HTERT RPE-1 (cell line): ENCODE measurements around the gene ARHGAP15.

Source experiments
- in situ Hi-C: fragments of 300-500 bp; cut with MboI; formaldehyde crosslinking; loops from 4 replicates; pipeline ENCODE4 v1.14.3; 2020; ENCODE audit warnings: low sequenced_read_pairs

Gene ARHGAP15

DNA sequence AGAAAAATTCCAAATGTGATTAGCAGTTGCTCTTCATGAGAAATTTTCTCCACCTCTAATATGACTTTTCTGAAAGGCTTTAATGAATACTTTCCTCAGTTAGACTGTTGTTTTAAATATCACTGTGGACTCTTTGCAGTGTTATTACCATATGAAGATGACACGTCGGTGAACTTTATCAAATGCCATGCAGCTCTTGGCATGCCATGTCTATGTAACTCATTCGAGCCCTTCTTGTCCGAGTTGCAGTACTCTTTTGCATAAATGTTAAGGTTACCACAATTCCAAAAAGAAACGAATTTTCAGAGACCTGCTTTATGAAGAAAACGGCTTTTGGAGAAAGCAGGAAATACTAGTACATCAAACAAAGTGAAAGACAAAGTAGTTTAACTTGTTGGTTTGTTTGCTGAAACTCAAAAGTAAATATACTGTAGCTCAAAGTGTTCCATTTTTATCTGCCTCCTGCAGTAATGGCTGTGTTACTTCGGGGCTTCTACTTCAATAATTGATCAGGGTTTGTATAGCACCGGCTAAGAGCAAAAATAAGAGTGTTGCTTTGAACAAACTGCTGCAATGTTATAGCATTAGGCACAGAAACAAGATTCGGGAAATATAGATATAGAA lies 204.1 kb downstream of the ARHGAP15 start:
- in situ Hi-C loops, result no loop called here

DNA sequence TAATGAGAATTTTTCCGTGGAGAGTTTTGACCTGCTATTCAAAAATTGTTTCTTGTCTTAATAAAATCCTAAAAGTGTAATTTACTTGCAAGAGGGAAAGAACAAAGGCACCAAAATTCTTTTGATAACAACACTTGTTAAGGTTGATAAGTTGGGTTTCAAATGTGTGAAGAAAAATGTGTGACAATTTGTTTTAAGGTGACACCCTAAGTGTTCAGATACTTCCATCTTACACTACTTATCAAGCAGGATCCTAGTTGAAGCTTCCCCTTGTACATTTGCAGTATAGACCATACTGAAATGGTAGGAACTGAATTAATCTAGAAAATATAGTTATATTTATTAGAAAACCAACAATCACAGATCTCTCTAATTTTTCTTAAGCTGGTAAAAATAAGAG lies 204.6 kb downstream of the ARHGAP15 start:
- in situ Hi-C loops, result no loop called here

DNA sequence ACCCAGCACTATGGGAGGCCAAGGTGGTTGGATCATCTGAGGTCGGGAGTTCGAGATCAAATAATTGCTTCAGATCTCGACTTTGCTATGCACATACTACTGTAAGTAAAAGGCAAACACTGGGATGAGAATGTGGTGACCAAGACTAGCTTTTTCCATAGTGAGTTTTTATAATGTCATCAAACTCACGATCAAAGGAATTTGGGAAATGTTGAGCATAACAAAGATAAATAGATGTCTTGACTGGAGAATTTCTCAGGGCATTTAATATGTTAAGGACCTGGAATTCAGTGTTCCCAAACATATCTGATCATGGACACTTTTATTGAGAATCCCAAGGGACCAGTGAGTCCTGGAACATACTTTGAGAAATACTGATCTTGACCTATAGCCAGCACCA lies 205.6 kb downstream of the ARHGAP15 start:
- in situ Hi-C loops, result no loop called here

DNA sequence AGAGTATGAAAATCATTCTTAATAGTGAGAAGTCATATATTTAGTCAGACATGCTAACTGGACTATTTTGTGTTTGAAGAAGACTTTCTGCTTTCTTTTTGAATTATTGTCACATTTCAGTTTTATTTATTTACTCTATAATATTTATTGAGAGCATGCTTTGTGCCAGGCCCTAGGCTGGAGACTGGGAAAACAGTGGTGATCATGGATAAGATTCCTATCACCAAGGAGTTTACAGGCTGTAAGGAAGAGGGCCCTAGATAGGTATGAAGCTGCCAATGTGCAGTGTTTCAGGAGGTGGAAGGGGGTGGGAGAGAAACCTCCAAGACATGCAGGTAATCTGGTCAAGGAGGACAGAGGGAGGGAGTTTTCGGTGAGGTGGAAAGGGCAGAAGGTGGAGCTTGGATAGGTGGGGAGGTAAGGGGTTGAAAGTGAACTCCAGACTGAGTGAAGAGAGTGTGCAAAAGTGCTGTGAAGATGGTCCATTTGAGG lies 207.5 kb downstream of the ARHGAP15 start:
- in situ Hi-C loops, result no loop called here

DNA sequence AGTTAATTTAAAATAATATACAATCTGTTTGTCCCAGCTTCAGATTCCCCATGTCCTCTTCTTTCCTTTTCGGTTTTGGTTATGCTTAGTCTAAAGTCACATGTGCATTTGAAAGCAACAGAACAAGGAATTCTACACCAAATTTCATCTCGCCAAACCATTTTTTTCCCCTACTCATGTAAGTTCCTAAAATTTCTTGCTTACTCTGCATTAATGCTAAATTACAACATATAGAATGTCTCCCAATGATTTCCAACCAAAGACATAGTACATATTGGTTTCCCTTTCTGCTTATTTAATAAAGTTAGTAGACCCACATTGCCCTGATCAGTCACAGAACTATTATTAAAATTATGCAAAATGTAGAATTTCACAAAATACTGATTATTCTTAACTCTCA lies 212.3 kb downstream of the ARHGAP15 start:
- in situ Hi-C loops, result no loop called here

DNA sequence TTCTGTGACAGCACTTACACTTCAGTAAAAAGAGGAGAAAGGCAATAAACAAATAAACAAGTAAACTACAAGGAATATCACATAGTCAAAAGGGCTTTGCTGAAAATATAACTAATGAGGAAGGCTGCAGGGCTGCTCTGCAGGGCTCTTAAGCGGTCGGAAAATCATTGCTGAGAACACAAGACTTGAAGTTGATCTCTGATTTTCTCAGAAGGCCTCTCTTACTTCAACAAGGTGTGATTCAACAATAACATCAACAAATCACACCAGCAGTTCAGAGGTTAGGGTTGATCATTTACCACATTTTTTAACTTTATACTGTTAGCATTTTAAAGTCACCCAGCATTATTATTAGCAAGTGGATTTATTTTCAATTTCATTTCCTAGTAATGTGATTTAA lies 215.6 kb downstream of the ARHGAP15 start:
- in situ Hi-C loops, result no loop called here

DNA sequence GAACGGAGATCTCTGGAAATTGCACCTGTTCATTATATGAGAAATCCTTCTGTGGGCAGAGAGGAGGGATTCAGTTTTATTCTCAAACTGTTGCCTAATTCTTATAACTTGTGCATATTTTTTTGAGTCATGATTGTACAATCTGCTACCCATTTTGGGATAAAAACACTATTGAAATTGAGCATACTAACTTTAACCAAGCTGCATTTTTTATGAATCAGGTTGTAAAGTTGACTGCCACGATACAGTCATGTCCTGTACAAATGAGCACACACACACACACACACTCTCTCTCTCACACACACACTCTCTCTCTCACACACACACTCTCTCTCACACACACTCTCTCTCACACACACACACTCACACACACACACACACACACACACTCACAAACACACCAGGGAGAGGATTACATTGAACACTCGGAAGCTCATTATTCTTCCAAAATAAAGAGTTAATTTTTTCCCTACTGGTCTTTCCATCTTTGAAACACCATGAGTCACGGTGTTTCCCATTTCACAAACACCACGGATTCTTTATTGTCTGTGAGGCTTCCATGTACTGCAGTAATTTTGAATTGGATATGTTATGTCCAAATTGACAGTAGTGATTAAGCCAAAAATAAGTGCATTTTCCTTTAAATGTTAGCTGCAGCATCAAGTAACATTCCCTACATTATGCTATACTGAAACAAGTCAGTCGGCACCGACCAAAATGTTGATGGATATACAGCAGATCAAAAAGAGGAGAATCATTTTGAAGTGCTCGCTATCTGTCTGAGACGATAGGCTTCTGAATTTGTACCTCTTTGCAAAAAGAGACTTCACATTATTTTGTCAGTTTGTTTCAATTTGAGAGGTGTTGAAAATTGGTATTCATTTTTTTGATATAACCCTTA lies 216.9 kb downstream of the ARHGAP15 start:
- in situ Hi-C loops, result no loop called here

DNA sequence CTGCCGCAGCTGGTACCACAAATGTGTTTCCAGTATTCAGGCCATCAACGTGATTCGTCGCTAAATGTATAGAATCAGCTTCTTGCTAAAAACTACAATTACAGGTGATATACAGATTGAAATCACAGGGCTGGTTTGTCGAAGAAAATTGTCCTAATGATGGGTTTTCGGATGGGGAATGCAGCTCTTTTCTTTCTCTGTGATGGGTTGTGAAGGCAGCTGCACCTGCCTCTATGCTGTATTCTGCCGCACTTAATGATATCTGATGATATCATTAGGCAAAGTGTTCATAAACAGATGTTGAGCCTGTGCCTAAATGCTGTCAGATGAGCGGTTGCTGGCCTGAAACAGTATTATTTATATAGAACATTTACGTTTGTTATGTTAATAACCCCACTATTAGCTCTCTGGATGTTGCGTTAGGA lies 218.1 kb downstream of the ARHGAP15 start:
- in situ Hi-C loops, result no loop called here

DNA sequence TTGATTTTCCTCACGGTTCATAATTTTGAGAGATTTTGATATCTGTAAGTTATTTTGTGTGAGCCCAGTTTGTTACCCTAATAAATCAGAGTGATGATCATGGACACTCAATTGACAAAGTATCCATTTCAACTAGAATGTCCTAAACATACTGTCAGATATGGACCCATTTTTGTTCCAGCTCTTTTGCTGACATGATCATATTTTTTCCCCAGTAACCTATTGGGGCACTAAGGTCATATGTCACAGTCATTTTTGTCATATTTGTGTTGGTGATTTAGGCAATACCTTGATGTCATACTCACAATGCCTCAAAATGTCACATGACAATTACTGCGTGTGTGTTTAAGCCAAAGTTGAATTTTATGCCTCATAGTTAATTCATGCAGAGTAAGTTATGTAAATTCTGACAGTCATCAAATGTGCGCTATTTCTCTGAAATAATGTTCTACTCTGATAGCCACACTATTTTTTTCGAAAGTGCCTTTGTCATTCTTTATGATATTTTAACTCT lies 218.7 kb downstream of the ARHGAP15 start:
- in situ Hi-C loops, result no loop called here

DNA sequence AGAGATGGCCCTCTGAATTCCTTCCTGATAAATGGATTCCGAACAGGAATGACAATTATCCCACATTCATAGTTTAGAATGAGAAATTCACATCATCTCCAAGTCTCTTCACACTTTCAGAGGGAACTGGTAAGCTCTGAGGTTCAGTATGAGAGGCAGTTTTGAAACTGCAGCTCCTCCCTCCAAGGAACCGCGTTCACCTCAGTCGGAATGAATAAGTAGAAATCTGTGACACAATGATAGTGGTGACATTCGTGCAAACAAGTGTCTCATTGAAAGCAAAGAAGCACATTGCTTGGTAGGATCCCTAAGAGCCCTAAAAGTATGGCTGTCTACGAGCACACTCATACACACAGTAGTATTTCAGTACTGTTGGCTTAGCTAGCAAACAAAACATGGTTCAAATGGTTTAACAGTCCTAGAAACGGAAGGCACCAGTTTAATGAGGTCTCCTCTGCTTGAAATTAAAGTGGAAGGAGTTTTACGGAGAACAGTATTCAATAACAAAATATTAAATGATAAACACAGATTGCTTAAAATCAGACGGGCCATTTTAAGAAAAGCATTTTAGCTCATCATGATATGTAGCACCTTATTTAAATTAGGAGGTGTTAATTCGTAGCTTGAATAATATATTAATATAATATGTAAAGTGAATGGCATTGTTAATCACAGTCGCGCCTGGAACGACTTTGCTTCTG lies 225.0 kb downstream of the ARHGAP15 start:
- in situ Hi-C loops, result no loop called here

DNA sequence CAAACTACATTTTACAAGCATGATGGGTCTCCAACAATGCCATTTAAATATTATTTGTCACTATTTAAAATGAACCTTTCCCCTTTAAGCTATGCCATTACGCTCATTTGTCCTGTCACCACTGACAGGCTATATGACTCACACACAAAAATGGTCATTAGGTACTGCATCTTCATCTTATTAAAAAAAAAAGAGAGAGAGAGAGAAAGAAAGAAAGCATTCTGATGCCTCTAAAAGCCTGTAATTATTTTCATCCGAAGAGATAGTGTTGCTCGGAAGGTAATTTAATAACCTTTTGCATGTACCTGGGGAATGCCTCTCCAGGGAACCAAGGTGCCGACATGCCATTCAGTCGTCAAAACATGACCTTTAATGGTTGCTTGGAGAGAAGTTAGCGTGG lies 226.7 kb downstream of the ARHGAP15 start:
- in situ Hi-C loops, result no loop called here

DNA sequence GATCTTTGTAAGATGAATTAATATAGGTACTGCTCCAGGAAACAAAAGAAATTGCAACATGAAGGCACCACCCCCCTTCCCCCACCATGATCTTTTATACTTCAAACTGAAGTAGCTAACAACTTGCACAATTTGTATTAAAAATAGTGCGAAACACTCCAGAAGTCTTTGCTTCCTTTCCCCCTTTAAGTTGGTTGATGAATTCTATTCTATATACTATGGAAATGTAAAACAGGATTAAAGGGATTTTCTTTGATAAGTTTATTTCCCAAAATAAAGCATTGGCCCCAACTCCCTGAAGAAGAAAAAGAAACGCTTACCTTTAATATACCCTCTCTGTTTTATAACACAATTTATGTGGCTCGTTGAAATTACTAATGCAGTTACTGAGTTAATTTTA lies 227.1 kb downstream of the ARHGAP15 start:
- in situ Hi-C loops, result no loop called here

DNA sequence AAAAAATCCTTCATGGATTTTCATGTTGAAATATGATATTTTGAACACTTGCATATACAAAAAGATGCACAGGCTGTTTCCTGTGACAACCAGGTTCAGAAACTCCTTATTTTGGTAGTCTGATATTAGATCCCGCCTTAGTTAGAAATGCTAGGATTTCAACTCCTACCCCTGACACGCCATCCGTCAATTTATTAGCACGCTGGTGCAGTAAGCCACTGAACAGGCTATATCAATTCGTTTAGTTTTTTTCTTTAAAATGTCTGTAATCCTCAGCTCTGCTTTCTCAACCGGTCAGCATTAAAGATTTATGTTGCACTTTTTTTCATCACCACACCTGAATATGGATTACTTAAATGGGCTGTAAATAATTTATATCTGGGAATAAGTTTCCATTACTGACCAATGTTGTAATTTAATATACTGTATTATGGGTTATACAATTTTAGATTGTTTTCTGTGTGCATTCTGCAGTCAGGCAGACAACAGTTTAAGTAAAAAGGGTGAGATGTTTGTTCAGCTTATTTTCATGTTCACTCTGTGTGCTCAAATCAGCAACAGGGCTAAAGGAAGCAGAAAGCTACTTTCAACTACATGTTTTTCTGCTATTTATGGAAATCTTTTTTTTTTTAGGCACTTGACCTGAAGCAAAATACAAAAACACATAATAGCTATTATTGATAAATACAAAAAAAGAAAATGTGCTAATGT lies 227.7 kb downstream of the ARHGAP15 start:
- in situ Hi-C loops, result no loop called here

DNA sequence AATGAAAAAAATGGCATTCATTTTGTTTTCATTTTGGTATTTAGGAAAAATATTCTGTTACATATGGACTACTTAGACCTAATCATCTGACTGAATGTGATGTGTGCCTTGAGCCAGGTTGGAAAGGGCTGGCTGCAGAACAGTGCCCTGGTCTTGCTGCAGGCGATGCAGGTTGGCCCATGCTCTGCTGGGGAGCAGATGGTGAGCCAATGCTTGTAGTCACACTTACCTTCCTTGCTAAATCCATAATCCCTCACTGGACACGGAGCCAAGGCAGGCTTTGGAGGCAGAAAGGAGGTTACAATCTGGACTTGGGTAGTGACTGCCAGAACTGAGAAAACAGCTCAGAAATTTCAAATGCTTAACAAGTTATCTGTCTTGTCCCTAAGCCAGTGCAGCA lies 228.7 kb downstream of the ARHGAP15 start:
- in situ Hi-C loops, result no loop called here

DNA sequence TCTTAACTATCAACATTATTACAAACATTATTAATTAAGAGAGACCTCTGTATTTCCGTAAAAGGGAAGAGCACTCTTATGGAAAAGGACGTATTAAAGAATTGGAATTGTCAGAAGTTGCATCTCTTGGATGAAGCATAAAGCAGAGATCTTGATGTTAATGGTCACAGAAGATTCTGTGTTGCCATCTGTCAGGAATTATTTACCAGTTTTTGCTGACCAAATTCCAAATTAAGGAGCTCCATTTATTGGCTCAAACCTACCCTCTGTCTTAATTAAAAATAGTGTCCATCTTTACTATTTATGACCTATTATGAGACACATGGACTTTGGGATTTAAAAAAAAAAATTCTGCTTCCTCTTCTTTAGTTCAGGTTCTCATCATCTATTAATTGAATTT lies 232.1 kb downstream of the ARHGAP15 start:
- in situ Hi-C loops, result no loop called here

DNA sequence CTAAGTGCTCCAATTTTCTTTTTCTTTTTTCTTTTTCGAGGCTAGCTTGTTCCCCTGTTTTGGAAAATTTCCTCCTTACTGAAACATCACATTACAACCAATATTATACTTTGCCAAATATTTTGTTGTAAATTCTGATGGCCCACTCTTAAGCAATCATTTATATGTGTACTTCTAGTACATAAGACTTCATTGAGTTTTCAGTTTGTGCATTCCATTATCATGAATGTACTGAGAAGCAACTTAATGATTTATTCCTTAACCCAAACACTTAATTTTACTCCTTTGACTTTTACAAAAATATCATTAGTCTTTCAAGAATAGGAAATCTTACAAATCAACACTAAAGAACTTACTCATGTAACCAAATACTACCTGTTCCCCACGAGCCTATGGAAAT lies 242.4 kb downstream of the ARHGAP15 start:
- in situ Hi-C loops, result no loop called here

DNA sequence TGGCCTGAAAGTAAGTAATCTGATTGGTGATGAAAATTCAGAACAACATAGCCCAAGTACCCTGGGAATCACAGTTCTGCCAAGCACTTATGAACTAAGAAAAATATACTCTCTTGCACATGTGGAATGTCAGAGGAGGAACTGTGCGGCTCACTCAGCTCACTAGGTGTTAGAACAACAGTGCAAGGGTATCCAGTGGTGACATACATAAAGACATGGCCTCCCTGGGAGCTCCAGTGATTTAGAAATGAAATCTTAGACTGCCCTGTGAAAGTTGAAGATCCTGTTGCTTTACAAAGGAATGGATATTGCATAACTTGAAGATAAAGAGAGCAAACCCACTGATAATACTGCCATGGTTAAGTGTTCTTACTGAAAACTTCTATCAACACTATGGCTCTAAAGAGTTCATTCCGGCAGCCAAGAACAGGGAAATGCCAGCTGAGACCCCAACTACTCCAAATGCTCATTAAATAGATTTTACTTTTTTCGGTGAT lies 246.2 kb downstream of the ARHGAP15 start:
- in situ Hi-C loops, result no loop called here

DNA sequence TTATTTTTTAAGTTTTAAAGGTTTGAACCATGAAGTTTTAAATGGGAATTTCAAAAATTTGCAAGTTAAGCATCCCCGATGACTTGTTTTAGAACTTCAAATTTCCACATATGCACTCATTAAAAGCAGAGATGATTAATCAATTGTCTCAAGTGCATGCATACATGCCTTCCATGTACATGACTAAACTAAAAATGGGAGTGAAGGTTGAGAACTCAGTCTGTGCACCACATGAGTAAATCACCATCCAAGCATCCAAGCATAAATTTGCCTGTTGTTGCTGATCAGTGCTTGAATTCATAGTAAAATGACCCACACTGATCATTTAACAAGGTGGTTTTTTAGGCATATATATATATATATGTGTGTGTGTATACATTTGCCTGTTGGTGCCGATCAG lies 249.8 kb downstream of the ARHGAP15 start:
- in situ Hi-C loops, result no loop called here

DNA sequence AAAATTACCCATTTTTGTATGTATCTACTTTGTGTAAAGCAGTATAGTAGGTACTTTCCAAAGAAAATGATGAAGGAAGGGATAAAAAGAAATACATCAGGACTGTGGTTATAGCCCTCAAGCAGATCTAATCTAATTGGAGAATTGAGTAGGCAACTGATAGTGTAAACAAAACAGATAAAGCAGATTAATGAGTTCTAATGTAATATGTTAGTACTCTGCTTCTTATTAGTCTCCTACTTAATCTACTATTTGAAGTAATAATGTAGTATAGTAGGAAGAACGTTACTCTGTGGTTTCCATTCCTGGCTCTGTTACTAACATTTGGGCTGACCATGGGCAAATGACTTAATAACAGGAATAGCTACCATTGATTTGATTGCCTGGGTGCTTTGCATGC lies 250.7 kb downstream of the ARHGAP15 start:
- in situ Hi-C loops, result no loop called here

DNA sequence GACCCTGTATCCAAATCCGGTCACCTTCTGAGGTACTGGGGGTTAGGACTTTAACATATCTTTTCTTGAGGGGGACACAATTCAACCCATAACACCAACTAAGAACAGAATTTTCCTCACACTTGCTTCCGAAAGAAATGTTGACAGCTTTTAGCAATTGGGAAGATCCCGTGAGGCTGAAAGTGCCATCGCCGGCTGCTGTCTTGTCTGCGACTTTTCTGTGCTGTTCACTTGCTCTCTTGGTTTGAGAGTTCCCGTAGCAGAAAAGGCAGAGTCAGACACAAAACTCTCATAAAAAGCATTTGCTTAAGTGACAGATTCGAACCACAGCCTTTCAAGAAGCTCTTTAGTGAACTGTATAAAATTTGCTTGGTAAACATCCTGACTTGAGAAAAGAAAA lies 253.4 kb downstream of the ARHGAP15 start:
- in situ Hi-C loops, result no loop called here

DNA sequence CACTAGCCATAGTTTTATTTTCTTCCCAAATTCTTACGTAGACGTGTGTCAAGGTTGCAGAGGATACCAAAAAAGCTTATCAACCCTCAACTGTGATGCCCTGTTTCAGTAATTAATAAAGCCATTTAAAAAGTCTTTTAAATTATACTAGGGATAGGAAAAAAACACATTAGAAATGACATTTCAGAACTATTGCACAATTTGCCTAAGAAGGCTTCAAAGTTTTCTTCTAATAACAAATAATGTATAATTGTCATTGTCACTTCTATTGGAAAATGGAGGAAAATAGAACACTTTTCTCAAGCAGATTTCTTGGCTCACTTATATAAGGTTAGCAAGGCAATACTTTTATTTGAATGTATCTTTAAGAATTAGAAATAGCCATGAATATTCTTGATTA lies 253.8 kb downstream of the ARHGAP15 start:
- in situ Hi-C loops, result no loop called here
